Middle frontal gyrus (tissue), 1 donor: ENCODE measurements around the gene FAM24B.

Source experiments
- DNase-seq: peaks from one replicate; pipeline ENCODE4 v3.0.0-alpha.2; 2015; ENCODE audit warnings: low spot score; ENCODE audit errors: extremely low spot score

FAM24B gene

DNA sequence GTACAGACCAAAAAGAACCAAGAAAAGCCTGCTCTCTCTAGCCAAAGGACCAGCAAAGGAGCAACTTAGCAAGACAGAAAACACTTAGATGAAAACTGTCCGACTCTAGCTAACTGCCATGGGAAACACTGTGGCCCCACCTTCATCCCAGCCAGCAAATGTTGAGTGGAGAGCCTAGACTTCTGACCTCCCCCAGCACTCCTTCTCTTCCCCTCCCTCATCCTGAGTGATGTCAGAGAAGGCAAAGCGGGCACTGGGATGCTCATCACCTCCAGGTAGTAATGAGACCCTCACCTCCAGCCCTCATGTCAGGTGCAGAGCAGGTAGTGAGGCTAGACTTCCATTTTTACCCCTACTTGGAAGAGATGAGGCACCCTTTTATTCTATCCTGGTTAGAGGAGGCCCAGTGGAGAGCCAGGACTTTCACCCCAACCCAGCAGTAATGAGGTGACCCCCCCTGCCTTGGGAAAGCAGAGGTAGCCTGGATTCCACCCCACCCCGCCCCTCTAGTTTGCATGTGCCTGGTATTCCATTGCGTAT is 50.6 kb downstream of the FAM24B start:
- DNase-seq: no peak

DNA sequence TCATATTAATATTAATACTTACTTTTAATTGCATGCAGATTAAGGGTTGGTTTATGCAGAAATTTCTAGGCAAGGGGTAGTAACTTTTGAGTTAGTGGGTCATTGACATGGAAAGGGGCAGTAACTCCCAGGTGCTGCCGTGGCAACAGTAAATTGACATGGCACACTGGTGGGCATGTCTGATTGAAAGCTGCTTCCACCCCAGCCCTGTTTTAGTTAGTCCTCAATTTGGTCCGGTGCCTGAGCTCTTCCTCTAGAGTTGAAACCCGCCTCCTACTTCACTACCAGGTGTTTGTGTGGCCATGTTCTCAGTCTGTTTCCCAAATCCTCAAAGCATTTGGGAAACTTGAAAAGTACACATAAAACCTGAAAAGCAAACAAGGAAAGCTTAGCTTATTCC is 52.1 kb downstream of the FAM24B start:
- no peak for DNase-seq

DNA sequence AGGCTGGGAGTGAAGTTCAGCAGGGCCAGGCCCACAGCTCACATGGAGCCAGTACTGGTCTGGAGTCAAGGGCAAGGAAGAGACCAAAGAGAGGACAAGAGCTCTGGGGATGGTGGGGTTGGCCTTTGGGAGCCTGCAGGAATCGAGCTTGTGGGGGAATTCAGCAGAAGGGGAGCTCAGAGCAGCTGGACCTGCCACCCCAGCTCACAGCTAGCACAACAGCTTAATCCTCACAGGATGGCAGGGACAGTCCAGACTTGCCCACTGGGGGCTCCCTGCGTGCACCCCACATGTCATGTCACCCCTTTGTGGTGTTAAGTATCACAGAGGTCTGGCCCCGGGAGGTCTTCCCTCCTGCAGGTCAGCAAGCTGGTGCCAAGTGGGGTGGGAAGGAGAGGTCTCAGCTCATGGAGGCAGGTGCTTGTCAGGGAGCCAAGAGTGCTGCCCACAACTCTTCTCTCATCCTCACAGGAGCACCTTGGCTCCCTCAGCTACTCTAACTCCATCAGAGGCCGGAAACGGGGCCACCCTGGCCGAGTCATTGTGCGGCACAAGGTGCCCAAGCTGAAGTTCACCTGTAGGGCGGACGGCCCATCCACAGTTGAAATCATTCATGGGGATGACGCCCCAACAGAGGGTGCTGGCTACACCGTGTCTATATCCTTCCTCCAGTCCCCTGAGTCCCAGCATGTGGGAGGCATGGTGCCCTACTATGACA is 56.2 kb downstream of the FAM24B start:
- no peak for DNase-seq

DNA sequence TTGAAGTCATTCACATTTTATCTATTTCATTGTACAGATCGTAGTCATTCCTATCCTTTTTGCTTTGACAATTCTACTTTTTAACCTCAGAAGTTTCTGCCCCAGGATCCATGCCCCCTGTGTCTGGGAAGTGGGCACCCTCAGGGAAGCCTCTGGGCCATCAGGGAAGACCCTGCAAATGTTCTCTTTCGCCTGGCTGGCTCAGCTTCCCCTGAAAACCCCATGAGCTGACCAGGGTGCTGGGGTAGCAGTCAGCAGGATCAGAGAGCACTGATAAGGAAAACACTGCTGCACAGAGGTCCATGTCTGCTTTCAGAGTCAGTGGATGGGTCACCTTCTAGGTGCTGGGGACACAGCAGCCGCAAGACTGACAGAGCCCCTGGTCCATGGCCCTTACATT is 57.6 kb downstream of the FAM24B start:
- no peak for DNase-seq

DNA sequence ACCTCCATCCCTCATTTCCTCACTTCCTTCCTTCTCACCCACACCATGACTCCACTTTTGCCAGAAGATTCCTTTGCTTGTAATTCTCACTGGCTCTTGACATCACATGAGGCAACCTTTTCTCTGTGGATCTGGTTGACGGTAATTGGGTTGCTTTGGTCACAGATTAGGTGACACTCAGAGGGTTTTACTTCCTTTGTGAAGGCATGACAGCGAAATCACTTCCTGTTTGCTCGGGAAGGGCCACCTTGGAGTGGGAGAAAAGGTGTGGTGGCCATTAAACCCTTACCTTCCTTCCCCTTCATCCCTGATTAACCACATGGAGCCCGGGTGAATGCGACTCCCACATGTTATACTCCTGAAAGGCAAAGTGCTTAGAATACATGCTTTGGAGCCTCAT is 63.9 kb downstream of the FAM24B start:
- DNase-seq: no peak

DNA sequence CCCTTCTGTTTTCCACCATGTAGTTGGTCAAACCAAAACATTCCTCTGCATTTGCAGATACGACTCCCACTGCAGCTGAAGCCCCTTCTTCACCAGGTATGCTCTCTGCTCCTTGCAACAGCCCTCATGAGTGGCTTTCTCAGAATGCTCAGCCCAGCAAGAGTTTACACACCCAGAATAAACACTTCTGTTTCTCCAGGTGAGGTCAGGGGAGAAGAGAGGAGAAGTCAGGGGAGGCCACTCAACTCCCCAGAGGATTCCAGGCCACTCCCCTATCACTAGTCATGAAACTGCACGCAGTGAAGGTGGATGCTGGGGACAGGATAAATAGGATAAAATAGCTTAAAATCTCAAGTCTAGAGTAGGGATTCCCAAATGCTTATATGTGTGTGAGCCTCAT is 64.9 kb downstream of the FAM24B start:
- DNase-seq: no peak

DNA sequence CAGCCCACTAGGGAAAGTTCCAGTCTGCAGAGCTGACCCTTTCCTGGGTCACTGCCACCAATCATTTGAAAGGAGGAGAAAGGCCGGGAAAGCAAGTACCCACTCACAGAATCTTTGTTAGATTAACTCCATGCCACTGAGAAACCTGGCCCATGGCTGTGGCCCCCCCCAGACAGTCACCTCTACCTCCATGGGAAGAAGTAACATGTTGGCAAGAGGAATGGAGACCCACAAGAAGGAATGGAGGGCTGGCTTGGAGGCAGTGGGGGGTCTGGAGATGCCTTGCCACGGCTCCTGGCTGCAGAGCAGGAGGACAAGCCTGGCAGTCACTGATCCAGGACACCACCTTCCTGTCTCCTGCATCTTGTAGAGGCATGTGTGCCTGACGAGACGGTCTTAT is 66.6 kb downstream of the FAM24B start:
- no peak for DNase-seq

DNA sequence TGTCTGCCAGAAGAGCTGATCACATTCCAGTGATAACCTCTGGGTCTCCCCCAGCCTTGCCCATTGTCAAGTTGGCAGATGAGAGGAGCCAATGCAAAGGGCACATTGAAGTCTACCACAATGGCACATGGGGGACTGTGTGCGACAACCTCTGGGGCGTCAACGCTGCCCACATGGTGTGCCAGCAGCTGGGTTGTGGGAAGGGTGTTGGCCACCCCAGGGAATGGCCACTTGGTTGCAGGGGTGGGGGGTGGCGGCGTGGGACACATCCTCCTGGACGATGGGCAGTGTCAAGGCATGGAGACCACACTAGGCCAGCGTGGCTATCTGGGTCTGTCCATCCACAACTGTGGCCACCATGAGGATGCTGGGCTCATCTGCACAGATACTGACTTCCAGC is 77.1 kb downstream of the FAM24B start:
- no peak for DNase-seq
